HEK293T (cell line): Measurements from ENCODE around the gene IGIP.

Source experiments
- CTCF ChIA-PET: fragments of 350-600 bp; formaldehyde crosslinking; extraction: SDS; loops from one replicate; lab custom pipeline; 2021; ENCODE audit warnings: antibody characterized with exemption, inconsistent platforms; lab: Yijun Ruan, JAX
- POLR2A ChIA-PET: fragments of 350-600 bp; formaldehyde crosslinking; extraction: SDS; loops from one replicate; lab custom pipeline; 2020; ENCODE audit warnings: antibody characterized with exemption, inconsistent platforms; lab: Yijun Ruan, JAX
- DNase-seq: peaks from one replicate; pipeline ENCODE4 v3.0.0; 2012; ENCODE audit warnings: mixed read lengths; ENCODE audit errors: extremely low spot score
- ARNT ChIP-seq: fragments of 450-650 bp; IDR thresholded peaks from 2 replicates; pipeline ENCODE4 v1.6.1; 2017; ENCODE audit warnings: mild to moderate bottlenecking
- BHLHE40 ChIP-seq: fragments of 450-650 bp; IDR thresholded peaks from 2 replicates; pipeline ENCODE4 v1.6.1; 2016; ENCODE audit warnings: mild to moderate bottlenecking, moderate library complexity, borderline replicate concordance
- CTBP1 ChIP-seq: fragments of 450-650 bp; IDR thresholded peaks from 2 replicates; pipeline ENCODE4 v1.6.1; 2016; ENCODE audit warnings: borderline replicate concordance
- ELF4 ChIP-seq: fragments of 450-650 bp; IDR thresholded peaks from 2 replicates; pipeline ENCODE4 v1.6.1; 2017; ENCODE audit warnings: antibody characterized with exemption
- FOXA1 ChIP-seq: fragments of 450-650 bp; IDR thresholded peaks from 2 replicates; pipeline ENCODE4 v1.6.1; 2016; ENCODE audit warnings: mild to moderate bottlenecking
- FOXK2 ChIP-seq: fragments of 450-650 bp; IDR thresholded peaks from 2 replicates; pipeline ENCODE4 v1.6.1; 2016; ENCODE audit warnings: mild to moderate bottlenecking
- FOXM1 ChIP-seq: fragments of 450-650 bp; IDR thresholded peaks from 2 replicates; pipeline ENCODE4 v1.6.1; 2017; ENCODE audit warnings: mild to moderate bottlenecking, borderline replicate concordance
- HDGF ChIP-seq: fragments of 450-650 bp; IDR thresholded peaks from 2 replicates; pipeline ENCODE4 v1.6.1; 2017; ENCODE audit warnings: antibody characterized with exemption, borderline replicate concordance
- L3MBTL2 ChIP-seq: fragments of 450-650 bp; conservative IDR thresholded peaks from 2 replicates; pipeline ENCODE4 v1.6.1; 2016; ENCODE audit warnings: mild to moderate bottlenecking
- LEF1 ChIP-seq: fragments of 450-650 bp; IDR thresholded peaks from 2 replicates; pipeline ENCODE4 v1.6.1; 2017; ENCODE audit warnings: mild to moderate bottlenecking, borderline replicate concordance
- NFRKB ChIP-seq: fragments of 450-650 bp; IDR thresholded peaks from 2 replicates; pipeline ENCODE4 v1.6.1; 2016; ENCODE audit warnings: mild to moderate bottlenecking, moderate library complexity
- PKNOX1 ChIP-seq: fragments of 450-650 bp; IDR thresholded peaks from 2 replicates; pipeline ENCODE4 v1.6.1; 2016
- SP1 ChIP-seq: fragments of 450-650 bp; IDR thresholded peaks from 2 replicates; pipeline ENCODE4 v1.6.1; 2017
- SUZ12 ChIP-seq: fragments of 450-650 bp; IDR thresholded peaks from 2 replicates; pipeline ENCODE4 v1.6.1; 2016; ENCODE audit warnings: mild to moderate bottlenecking
- TARDBP ChIP-seq: fragments of 450-650 bp; IDR thresholded peaks from 2 replicates; pipeline ENCODE4 v1.6.1; 2016
- ZNF384 ChIP-seq: fragments of 450-650 bp; IDR thresholded peaks from 2 replicates; pipeline ENCODE4 v1.6.1; 2016

Gene IGIP

GRCh38 chr5:140131967-140132409, 6.3 kb downstream of the IGIP start:
- DNase-seq: no peak
- TF ChIP-seq TARDBP: no peak
- POLR2A ChIA-PET: interaction anchor here (1.5 kb wide), 1 partner anchor 16 kb away, joined by 7 read pairs; no protein-coding TSS in a partner anchor
- CTCF ChIA-PET: interaction anchor here (0.7 to 1.1 kb wide), 3 partner anchors 10 to 88 kb away, joined by 3 read pairs; no protein-coding TSS in a partner anchor

DNA sequence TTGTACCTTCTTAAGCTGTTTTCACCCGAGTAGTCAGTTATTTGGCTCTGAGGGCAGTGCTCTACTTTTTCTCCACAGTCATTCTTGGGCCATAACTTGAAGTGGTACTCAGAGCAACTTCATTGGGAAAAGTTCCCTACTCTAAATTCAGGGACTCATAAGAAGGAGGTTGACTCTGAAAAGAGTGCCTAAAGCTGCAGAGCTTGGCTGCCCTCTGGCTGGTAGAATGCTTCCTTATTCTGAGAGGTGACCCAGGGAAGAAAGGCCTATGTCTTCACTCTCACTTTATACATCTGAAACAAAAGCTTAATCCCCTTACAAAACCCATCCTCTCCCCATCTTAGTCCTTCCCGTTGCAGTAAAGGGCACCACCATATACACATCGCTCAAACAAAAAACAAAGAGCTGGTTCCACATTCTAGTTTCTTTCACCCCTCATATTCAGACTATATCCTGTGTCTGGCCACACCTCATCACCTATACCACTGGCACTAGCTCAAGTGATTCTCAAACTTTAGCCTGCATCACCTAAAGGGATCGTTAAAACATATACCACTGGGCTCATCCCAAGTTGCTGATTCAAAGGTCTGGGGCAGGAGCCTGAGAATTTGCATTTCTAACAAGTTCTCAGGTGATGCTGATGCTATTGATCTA, 7.9 kb downstream of the IGIP start:
- no peak for TF ChIP-seq ARNT
- TF ChIP-seq SUZ12: no peak
- no peak for TF ChIP-seq ZNF384
- TF ChIP-seq FOXA1: no peak
- TF ChIP-seq CTBP1: no peak
- no peak for TF ChIP-seq SP1
- TF ChIP-seq PKNOX1: no peak
- TF ChIP-seq NFRKB: no peak
- TF ChIP-seq HDGF: no peak
- no peak for TF ChIP-seq LEF1
- DNase-seq: no peak
- ChIA-PET CTCF (interaction anchor here (0.8 to 3.4 kb wide), 3 partner anchors 10 to 165 kb away, joined by 3 to 16 read pairs (median 3); no protein-coding TSS in a partner anchor), POLR2A (interaction anchor here (0.7 to 1.3 kb wide), 4 partner anchors 12 to 26 kb away, joined by 3 read pairs; no protein-coding TSS in a partner anchor)

DNA sequence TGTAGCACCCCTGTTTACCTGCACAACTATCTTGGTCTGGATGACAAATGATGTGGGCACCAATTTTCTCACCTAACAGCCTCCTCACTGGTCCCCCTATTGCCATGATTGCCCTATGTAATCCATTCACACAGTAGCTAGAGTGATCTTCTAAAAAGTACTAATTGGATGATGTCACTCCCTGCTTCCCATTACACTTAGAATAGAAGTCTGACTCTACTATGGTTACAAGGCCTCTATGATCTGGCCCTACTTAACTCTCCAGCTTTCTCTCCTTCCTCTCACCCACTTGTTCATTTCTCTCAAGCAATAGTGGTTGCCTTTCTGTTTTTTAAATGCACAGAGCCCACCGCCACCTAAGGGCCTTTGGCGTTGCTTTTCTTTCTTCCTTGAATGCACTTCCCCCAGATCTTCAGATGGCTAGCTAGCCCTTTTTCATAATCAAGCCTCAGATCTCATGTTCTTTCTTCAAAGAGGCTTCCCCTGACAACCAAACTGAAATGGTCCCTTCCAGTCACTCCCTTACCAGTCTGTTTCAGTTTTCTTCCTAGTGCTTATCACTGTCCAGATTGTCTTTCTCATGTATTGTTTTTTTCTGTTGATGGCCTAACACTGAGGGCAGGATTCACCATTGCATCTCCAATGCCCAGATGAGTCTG, 8.7 kb downstream of the IGIP start:
- ChIA-PET POLR2A (interaction anchor here (0.7 to 1.3 kb wide), 2 partner anchors 21 to 27 kb away, joined by 3 read pairs; no protein-coding TSS in a partner anchor), CTCF (interaction anchor here (0.5 to 3.4 kb wide), 4 partner anchors 10 to 166 kb away, joined by 3 to 16 read pairs (median 4); no protein-coding TSS in a partner anchor)
- DNase-seq: no peak
- TF ChIP-seq FOXM1 (no peak), FOXK2 (no peak), CTBP1 (no peak), L3MBTL2 (no peak), PKNOX1 (no peak), ELF4 (no peak), FOXA1 (no peak), HDGF (no peak), SP1 (no peak), NFRKB (no peak), LEF1 (no peak), ZNF384 (no peak)

GRCh38 chr5:140135127-140135526, 9.4 kb downstream of the IGIP start:
- no peak for TF ChIP-seq ZNF384
- no peak for TF ChIP-seq HDGF
- ChIA-PET CTCF (interaction anchor here (1.0 to 3.4 kb wide), 2 partner anchors 9 to 20 kb away, joined by 4 to 16 read pairs; no protein-coding TSS in a partner anchor), POLR2A (interaction anchor here (0.6 kb wide), 1 partner anchor 19 kb away, joined by 3 read pairs; no protein-coding TSS in a partner anchor)
- no peak for DNase-seq

DNA sequence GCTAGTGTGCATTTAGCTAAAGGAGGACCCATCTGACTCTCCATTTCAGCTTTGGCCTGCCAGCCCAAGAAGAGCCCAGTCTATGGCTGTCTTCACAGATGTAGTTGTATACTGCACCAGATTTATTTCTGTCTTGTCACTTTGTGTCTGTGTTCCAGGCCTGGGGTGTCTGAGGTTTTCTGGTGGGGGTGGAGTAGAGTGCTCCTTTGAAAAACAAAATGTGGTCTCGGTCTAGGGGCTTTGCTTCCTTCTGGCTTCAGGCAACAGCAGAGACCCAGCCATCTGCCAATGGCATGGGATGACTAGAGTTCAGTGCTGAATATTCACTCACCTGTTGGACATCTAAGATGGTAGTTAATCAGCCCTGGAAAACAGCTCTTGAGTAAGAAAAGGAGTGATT, 10.9 kb downstream of the IGIP start:
- POLR2A ChIA-PET: no interaction called here
- CTCF ChIA-PET: interaction anchor here (3.4 kb wide), 1 partner anchor 7 kb away, joined by 16 read pairs; no protein-coding TSS in a partner anchor

DNA sequence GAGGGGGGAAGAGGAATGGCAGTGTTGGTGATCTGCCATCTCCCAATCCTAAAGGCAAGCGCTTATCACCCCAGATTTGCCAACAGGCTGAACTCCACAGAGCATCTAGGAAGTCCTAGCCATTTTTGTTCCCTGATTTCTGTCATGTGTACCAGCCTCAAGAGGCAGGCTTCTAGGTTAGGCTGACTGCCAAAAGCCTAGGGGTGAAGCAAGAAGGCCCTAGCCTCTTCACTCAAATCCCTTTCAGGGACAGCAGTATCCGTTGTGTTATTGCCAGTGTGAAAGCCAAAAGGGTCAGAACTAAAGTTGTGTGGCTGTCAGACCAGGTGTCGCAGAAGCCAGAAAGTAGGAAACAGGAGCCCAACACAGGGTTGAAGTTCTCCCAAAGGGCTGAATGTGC, 14.7 kb downstream of the IGIP start:
- no peak for DNase-seq
- ChIA-PET POLR2A (no interaction called here), CTCF (interaction anchor here (0.8 kb wide), 1 partner anchor 68 kb away, joined by 4 read pairs; no protein-coding TSS in a partner anchor)
- TF ChIP-seq FOXM1: no peak
- no peak for TF ChIP-seq FOXK2
- TF ChIP-seq SP1: no peak
- no peak for TF ChIP-seq ZNF384
- TF ChIP-seq L3MBTL2: no peak
- TF ChIP-seq TARDBP: no peak
- TF ChIP-seq SUZ12: no peak
- no peak for TF ChIP-seq ELF4
- no peak for TF ChIP-seq ARNT
- TF ChIP-seq BHLHE40: no peak
- no peak for TF ChIP-seq LEF1
- no peak for TF ChIP-seq HDGF
- TF ChIP-seq PKNOX1: no peak
- no peak for TF ChIP-seq FOXA1
- TF ChIP-seq NFRKB: no peak
- no peak for TF ChIP-seq CTBP1

More for the DNA sequence above, 10.9 kb downstream of the IGIP start:
- no peak for TF ChIP-seq FOXM1
- no peak for TF ChIP-seq FOXK2
- no peak for TF ChIP-seq NFRKB
- TF ChIP-seq SP1: no peak
- TF ChIP-seq HDGF: no peak
- no peak for TF ChIP-seq ELF4
- no peak for TF ChIP-seq BHLHE40
- TF ChIP-seq PKNOX1: no peak
- no peak for TF ChIP-seq CTBP1
- no peak for TF ChIP-seq ZNF384
- no peak for TF ChIP-seq LEF1
- no peak for DNase-seq
